Measurements from ENCODE around the gene SLC24A4. TPM values are rescaled to one million over a fixed set of nuclear protein-coding genes. Genes with fewer than 3 reads are reported as not detected.

SLC24A4 gene
- total RNA-seq, 1 donor from 2014 or later = 3.6 TPM

- no peak for DNase-seq (ENCODE audit: low spot score)
- ATAC-seq = no peak
- intact Hi-C loops (cut with DNase I) = no loop called here
These were observed 179.7 kb downstream of the SLC24A4 start for GRCh38 chr14:92502541-92503286.

GRCh38 chr14:92503756-92504491 is 181.0 kb downstream of the SLC24A4 start:
- ATAC-seq (peak; percentile 38), DNase-seq (ENCODE audit: low spot score) (no peak)
- intact Hi-C loops (cut with DNase I) = no loop called here

- intact Hi-C loops (cut with DNase I) = no loop called here
- no peak for ATAC-seq
- DNase-seq (ENCODE audit: low spot score) = no peak
These were observed 182.9 kb downstream of the SLC24A4 start for GRCh38 chr14:92505826-92506225.

GRCh38 chr14:92506231-92506630 is 183.3 kb downstream of the SLC24A4 start:
- intact Hi-C loops (cut with DNase I) = no loop called here
- DNase-seq (ENCODE audit: low spot score) = no peak
- ATAC-seq = no peak

GRCh38 chr14:92507174-92507768 is 184.3 kb downstream of the SLC24A4 start:
- peak; percentile 48 for ATAC-seq
- DNase-seq (ENCODE audit: low spot score) = no peak
- intact Hi-C loops (cut with DNase I) = no loop called here

GRCh38 chr14:92510972-92511371 is 188.0 kb downstream of the SLC24A4 start:
- no peak for DNase-seq (ENCODE audit: low spot score)
- intact Hi-C loops (cut with DNase I) = no loop called here
- ATAC-seq = no peak

- intact Hi-C loops (cut with DNase I) = no loop called here
- DNase-seq (ENCODE audit: low spot score) = no peak
- ATAC-seq = peak; percentile 61
These were observed 188.7 kb downstream of the SLC24A4 start for GRCh38 chr14:92511453-92512238.

GRCh38 chr14:92512807-92513203 is 189.8 kb downstream of the SLC24A4 start:
- ATAC-seq (no peak), DNase-seq (ENCODE audit: low spot score) (no peak)
- intact Hi-C loops (cut with DNase I) = no loop called here

- peak; percentile 79 for DNase-seq (ENCODE audit: low spot score)
- ATAC-seq = peak; percentile 16
- intact Hi-C loops (cut with DNase I) = no loop called here
These were observed 190.4 kb downstream of the SLC24A4 start, which contains the start of gene RIN3 for GRCh38 chr14:92513204-92513965. TSS of gene RIN3 (plus strand) at chr14:92513781. CDS start at chr14:92513933, 152 bp downstream.

GRCh38 chr14:92513966-92514843 is 191.2 kb downstream of the SLC24A4 start:
- ATAC-seq (peak; percentile 39), DNase-seq (ENCODE audit: low spot score) (no peak)
- intact Hi-C loops (cut with DNase I) = no loop called here

GRCh38 chr14:92514844-92515514 is 192.0 kb downstream of the SLC24A4 start:
- intact Hi-C loops (cut with DNase I) = no loop called here
- peak; percentile 16 for ATAC-seq

GRCh38 chr14:92515546-92516343 is 192.8 kb downstream of the SLC24A4 start:
- ATAC-seq = no peak
- DNase-seq (ENCODE audit: low spot score) = no peak
- intact Hi-C loops (cut with DNase I) = no loop called here

More at GRCh38 chr14:92514844-92515514, 192.0 kb downstream of the SLC24A4 start:
- DNase-seq (ENCODE audit: low spot score) = no peak

GRCh38 chr14:92516344-92516965 is 193.5 kb downstream of the SLC24A4 start:
- intact Hi-C loops (cut with DNase I) = no loop called here
- ATAC-seq = no peak
- no peak for DNase-seq (ENCODE audit: low spot score)

- ATAC-seq (no peak), DNase-seq (ENCODE audit: low spot score) (no peak)
- intact Hi-C loops (cut with DNase I) = no loop called here
These were observed 194.1 kb downstream of the SLC24A4 start for GRCh38 chr14:92516966-92517506.

- ATAC-seq = no peak
- intact Hi-C loops (cut with DNase I) = no loop called here
- DNase-seq (ENCODE audit: low spot score) = no peak
These were observed 194.8 kb downstream of the SLC24A4 start for GRCh38 chr14:92517761-92518160.

Measured in sciatic nerve (tissue), 2 donors.